Liver (tissue), 9 donors: Measurements from ENCODE around the gene RDX. TPM values are rescaled to one million over a fixed set of nuclear protein-coding genes. Genes with fewer than 3 reads are reported as not detected.

Source experiments
- DNase-seq: peaks from one replicate; pipeline ENCODE4 v3.0.0-alpha.2; 2017; ENCODE audit warnings: low spot score
- H3K27ac ChIP-seq, 2 donors: one replicate each; pipeline ENCODE4 v1.7.0; 2013; ENCODE audit warnings: inconsistent platforms in 2 of 2, low read length in 2 of 2, control low read depth in 1 of 2, low read depth in 1 of 2, mild to moderate bottlenecking in 1 of 2
- H3K27me3 ChIP-seq, 4 donors: one replicate each; pipeline versions ENCODE4 v1.6.1 to v1.7.0; 2013; ENCODE audit warnings: low read length in 3 of 4, inconsistent platforms in 1 of 4, mild to moderate bottlenecking in 1 of 4, moderate library complexity in 1 of 4; ENCODE audit not compliant: control insufficient read depth in 4 of 4, insufficient read depth in 4 of 4
- H3K36me3 ChIP-seq, 4 donors: one replicate each; pipeline versions ENCODE4 v1.6.1 to v1.7.0; 2013; ENCODE audit warnings: low read length in 3 of 4, mild to moderate bottlenecking in 3 of 4, low read depth in 1 of 4, moderate library complexity in 1 of 4; ENCODE audit not compliant: control insufficient read depth in 4 of 4, insufficient read depth in 3 of 4
- H3K4me1 ChIP-seq, 4 donors: one replicate each; pipeline versions ENCODE4 v1.6.1 to v1.7.0; 2013; ENCODE audit warnings: low read length in 3 of 4, mild to moderate bottlenecking in 3 of 4, moderate library complexity in 1 of 4; ENCODE audit not compliant: control insufficient read depth in 4 of 4, insufficient read depth in 4 of 4
- H3K4me3 ChIP-seq, 3 donors: one replicate each; pipeline versions ENCODE4 v1.6.1 to v1.7.0; 2013; ENCODE audit warnings: low read length in 3 of 3, control low read depth in 1 of 3, low read depth in 1 of 3, mild to moderate bottlenecking in 1 of 3
- H3K9ac ChIP-seq, 2 donors: one replicate each; pipeline ENCODE4 v1.7.0; 2013; ENCODE audit warnings: low read length in 2 of 2, mild to moderate bottlenecking in 2 of 2, moderate library complexity in 2 of 2, control low read depth in 1 of 2, low read depth in 1 of 2
- H3K9me3 ChIP-seq, 4 donors: one replicate each; pipeline versions ENCODE4 v1.6.1 to v1.7.0; 2013; ENCODE audit warnings: low read length in 3 of 4; ENCODE audit not compliant: control insufficient read depth in 4 of 4
- ATF3 ChIP-seq: IDR thresholded peaks from 2 replicates; pipeline ENCODE4 v1.6.1; 2016; ENCODE audit warnings: antibody characterized with exemption
- CTCF ChIP-seq: fragments of 150-350 bp; IDR thresholded peaks from 2 replicates; pipeline ENCODE4 v1.5.1; 2017; ENCODE audit warnings: improper control_type of control experiment, low read depth, low read length; ENCODE audit not compliant: missing input control
- FOXA1 ChIP-seq: IDR thresholded peaks from 2 replicates; pipeline ENCODE4 v1.6.1; 2016; ENCODE audit warnings: antibody characterized with exemption
- GABPA ChIP-seq, 2 donors: IDR thresholded peaks in 1 of 2; conservative IDR thresholded peaks in 1 of 2; 2 replicates each; pipeline ENCODE4 v1.6.1; 2016; ENCODE audit warnings: antibody characterized with exemption in 2 of 2, mild to moderate bottlenecking in 1 of 2, moderate library complexity in 1 of 2
- HNF4A ChIP-seq, 2 donors: conservative IDR thresholded peaks; 2 replicates each; pipeline ENCODE4 v1.6.1; 2016; ENCODE audit warnings: antibody characterized with exemption in 2 of 2, mild to moderate bottlenecking in 2 of 2
- HNF4G ChIP-seq: IDR thresholded peaks from 2 replicates; pipeline ENCODE4 v1.6.1; 2016; ENCODE audit warnings: antibody characterized with exemption
- MAX ChIP-seq: IDR thresholded peaks from 2 replicates; pipeline ENCODE4 v1.6.1; 2016; ENCODE audit warnings: antibody characterized with exemption
- NR2F2 ChIP-seq: IDR thresholded peaks from 2 replicates; pipeline ENCODE4 v1.6.1; 2016; ENCODE audit warnings: antibody characterized with exemption
- RAD21 ChIP-seq, 2 donors: IDR thresholded peaks; 2 replicates each; pipeline ENCODE4 v1.6.1; 2016; ENCODE audit warnings: antibody characterized with exemption in 2 of 2, mild to moderate bottlenecking in 2 of 2
- REST ChIP-seq: IDR thresholded peaks from 2 replicates; pipeline ENCODE4 v1.6.1; 2016; ENCODE audit warnings: antibody characterized with exemption, mild to moderate bottlenecking
- RXRA ChIP-seq, 2 donors: IDR thresholded peaks; 2 replicates each; pipeline ENCODE4 v1.6.1; 2017 to 2018; ENCODE audit warnings: antibody characterized with exemption in 2 of 2, mild to moderate bottlenecking in 1 of 2
- SP1 ChIP-seq: IDR thresholded peaks from 2 replicates; pipeline ENCODE4 v1.6.1; 2018; ENCODE audit warnings: antibody characterized with exemption, mild to moderate bottlenecking
- YY1 ChIP-seq: IDR thresholded peaks from 2 replicates; pipeline ENCODE4 v1.6.1; 2016; ENCODE audit warnings: antibody characterized with exemption, mild to moderate bottlenecking
- ZBTB33 ChIP-seq: IDR thresholded peaks from 2 replicates; pipeline ENCODE4 v1.6.1; 2016; ENCODE audit warnings: antibody characterized with exemption
- WGBS: extraction: QIAGEN DNeasy Blood & Tissue Kit; methylation state at CpG from one replicate; pipeline ENCODE4 v1.1.7; 2013; 5-methylcytosine and 5-hydroxymethylcytosine counted together
- polyA plus RNA-seq, 2 donors: library from polyadenylated mRNA; stranded (reverse) in 1 of 2; unstranded in 1 of 2; fragments of 200-250 nt in 1 of 2; fragments of >200 nt in 1 of 2; fragmentation: Nextera tagmentation in 1 of 2; extraction: Ambion mirVana in 1 of 2; gene quantifications; one replicate each; pipeline versions ENCODE4 v1.2.1 to v1.2.3, GENCODE V29; 2013 to 2015
- total RNA-seq, 2 donors: library from RNA; depleted of rRNA; stranded (reverse); fragments of >200 nt; gene quantifications; one replicate each; pipeline ENCODE4 v1.2.3, GENCODE V29; 2014
- donor health status: healthy.
- donor health status: healthy.
- donor health status: healthy.
- donor health status: healthy.
- donor health status: healthy.

Gene RDX
- total and polyA plus RNA-seq, 4 donors = 19.9 to 116 (median 53.9) TPM

GRCh38 chr11:110317516-110317932 lies 21.1 kb upstream of the RDX start:
- Histone ChIP-seq H3K4me3 (no peak overlapping the region), H3K9ac (no peak overlapping the region), H3K36me3 (no peaks in the 10 kb centered on the region), H3K9me3 (no peaks in the 10 kb centered on the region), H3K27ac (no peak overlapping the region), H3K4me1 (no peaks in the 10 kb centered on the region), H3K27me3 (no peaks in the 10 kb centered on the region)
- DNase-seq = no peak
- no peak for TF ChIP-seq ZBTB33
- peak; percentile 32 for TF ChIP-seq NR2F2
- TF ChIP-seq FOXA1 = no peak
- TF ChIP-seq REST = no peak
- 48% methylated on average over 3 of the region's 3 CpGs for WGBS

GRCh38 chr11:110314366-110315095 lies 18.1 kb upstream of the RDX start:
- Histone ChIP-seq H3K27me3 (no peaks in the 10 kb centered on the region), H3K4me3 (no peak overlapping the region), H3K27ac (no peak overlapping the region), H3K4me1 (no peaks in the 10 kb centered on the region), H3K9ac (no peak overlapping the region), H3K36me3 (no peaks in the 10 kb centered on the region), H3K9me3 (no peaks in the 10 kb centered on the region)
- no peak for TF ChIP-seq MAX
- no peak for TF ChIP-seq ATF3
- TF ChIP-seq ZBTB33 = no peak
- TF ChIP-seq FOXA1 = no peak
- no peak for TF ChIP-seq RAD21 (IDR thresholded peaks at IDR 0.05)
- TF ChIP-seq REST = no peak
- no peak for TF ChIP-seq HNF4A (conservative IDR thresholded peaks at IDR 0.05)
- no peak for TF ChIP-seq SP1
- no peak for TF ChIP-seq RXRA (IDR thresholded peaks at IDR 0.05)
- no peak for TF ChIP-seq YY1
- no peak for TF ChIP-seq GABPA (IDR thresholded peaks at IDR 0.05 in 1 of 2, conservative IDR thresholded peaks at IDR 0.05 in 1 of 2)
- no peak for TF ChIP-seq CTCF
- TF ChIP-seq NR2F2 = no peak
- no peak for TF ChIP-seq HNF4G
- no peak for DNase-seq
- whole genome bisulfite sequencing = 96% methylated on average over 9 of the region's 9 CpGs
